Panc1 (cell line): Measurements from ENCODE around the gene MORC2. TPM values are rescaled to one million over a fixed set of nuclear protein-coding genes. Genes with fewer than 3 reads are reported as not detected.

ENCODE experiments used
- ATAC-seq: fragments of 200-7000 bp; cut with Tn5 transposase; 2 replicates; pipeline ENCODE4 v1.9.1; 2020; ENCODE audit warnings: mild to moderate bottlenecking, moderate library complexity
- BruUV-seq: library from RNA; stranded (reverse); fragments of 400-500 nt; replicated peaks from 2 replicates; lab custom pipeline; 2021; lab: Mats Ljungman, UMichigan
- CTCF ChIA-PET: fragments of 300-600 bp; sonication (Branson Sonifier 250); formaldehyde crosslinking; loops from one replicate; lab custom pipeline; 2022; ENCODE audit warnings: antibody characterized with exemption; lab: Charles Lee
- POLR2A ChIA-PET: fragments of 300-600 bp; sonication (Branson Sonifier 250); formaldehyde crosslinking; loops from one replicate; lab custom pipeline; 2022; ENCODE audit warnings: antibody characterized with exemption; lab: Charles Lee
- DNase-seq: peaks from one replicate; pipeline ENCODE4 v3.0.0-alpha.2; 2010; ENCODE audit warnings: low read depth, low spot score
- H3K27ac ChIP-seq: 2 replicates; pipeline ENCODE4 v1.5.1; 2011; ENCODE audit warnings: mild to moderate bottlenecking, low read length, inconsistent platforms
- H3K27me3 ChIP-seq: fragments of 200-500 bp; sonication (Bioruptor generic); 2 replicates; pipeline ENCODE4 v1.6.0; 2014; ENCODE audit warnings: low read length, inconsistent platforms; ENCODE audit not compliant: control insufficient read depth, insufficient read depth
- H3K36me3 ChIP-seq: fragments of 200-500 bp; sonication (Bioruptor generic); 2 replicates; pipeline ENCODE4 v1.5.1; 2014; ENCODE audit warnings: inconsistent platforms, mild to moderate bottlenecking, low read length, moderate library complexity; ENCODE audit not compliant: control insufficient read depth, insufficient read depth
- H3K4me1 ChIP-seq: 2 replicates; pipeline ENCODE4 v1.5.1; 2011; ENCODE audit warnings: inconsistent platforms, mild to moderate bottlenecking, low read length, moderate library complexity; ENCODE audit not compliant: control insufficient read depth, insufficient read depth
- H3K4me3 ChIP-seq, 2 experiments: 2 replicates each; pipeline ENCODE4 v1.5.1; 2011 to 2012; ENCODE audit warnings: low read depth in 2 of 2, low read length in 2 of 2, mild to moderate bottlenecking in 2 of 2, inconsistent platforms in 1 of 2, moderate library complexity in 1 of 2
- H3K9me3 ChIP-seq: fragments of 200-500 bp; sonication (Bioruptor generic); 2 replicates; pipeline ENCODE4 v1.5.1; 2014; ENCODE audit warnings: low read depth, mild to moderate bottlenecking, inconsistent platforms, low read length, moderate library complexity; ENCODE audit not compliant: control insufficient read depth, insufficient read depth
- CTCF ChIP-seq: fragments of 450-650 bp; IDR thresholded peaks from 2 replicates; pipeline ENCODE4 v1.5.1; 2017; ENCODE audit warnings: mild to moderate bottlenecking
- POLR2AphosphoS5 ChIP-seq: IDR thresholded peaks from 2 replicates; pipeline ENCODE4 v1.6.1; 2012; ENCODE audit warnings: mild to moderate bottlenecking, low read depth, low read length, moderate library complexity
- SIN3A ChIP-seq: IDR thresholded peaks from 2 replicates; pipeline ENCODE4 v1.6.1; 2012; ENCODE audit warnings: low read depth, mild to moderate bottlenecking, low read length, moderate library complexity, borderline replicate concordance; ENCODE audit not compliant: insufficient read depth
- TCF7L2 ChIP-seq: IDR thresholded peaks from 2 replicates; pipeline ENCODE4 v1.6.1; 2011; ENCODE audit warnings: mild to moderate bottlenecking, low read depth, low read length, inconsistent platforms
- in situ Hi-C: cut with HindIII; loops from 2 replicates; pipeline ENCODE4 v1.10.0; 2016; ENCODE audit warnings: low sequenced_read_pairs, low pct_unique_long_range_greater_than_20kb
- intact Hi-C: fragments of 100-400 bp; cut with micrococcal nuclease; formaldehyde crosslinking; loops from one replicate; pipeline ENCODE4 v1.10.0; 2022; ENCODE audit not compliant: unreplicated experiment
- total RNA-seq: library from RNA; stranded (reverse); gene quantifications from one replicate; pipeline ENCODE4 v1.2.1, GENCODE V29; 2021; ENCODE audit not compliant: unreplicated experiment
- TF ChIP-seq, protein P1 (sequence below), 2 experiments: IDR thresholded peaks; 2 replicates each; pipeline ENCODE4 v1.6.1; 2011 to 2012; ENCODE audit warnings: low read depth in 2 of 2, control low read depth in 1 of 2, low read length in 1 of 2, mild to moderate bottlenecking in 1 of 2, moderate library complexity in 1 of 2; ENCODE audit not compliant: insufficient read depth in 1 of 2

MORC2 gene
- total RNA-seq, 1 experiment from 2014 or later: 31.5 TPM

DNA sequence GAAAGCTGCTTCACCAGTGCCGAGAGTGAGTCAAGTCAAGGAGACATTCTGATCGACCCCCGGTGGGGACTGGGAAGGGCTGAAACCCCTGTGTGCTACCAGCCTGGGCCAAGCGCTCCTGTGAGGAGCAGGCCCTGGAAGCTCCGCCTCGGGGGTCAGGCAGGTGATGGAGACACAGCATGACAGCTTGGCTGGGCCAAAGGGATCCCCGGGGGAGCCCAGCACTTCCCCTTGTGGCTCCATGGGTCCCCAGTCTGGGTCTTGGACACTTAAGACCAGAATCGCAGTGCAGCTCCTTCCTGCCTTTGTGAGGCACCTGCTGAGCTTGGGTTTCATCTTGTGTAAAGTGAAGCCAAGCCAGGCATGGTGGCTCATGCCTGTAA, 89.2 kb downstream of the MORC2 start:
- Histone ChIP-seq H3K27ac (no peak overlapping the region), H3K4me3 (no peak overlapping the region), H3K9me3 (no peaks in the 10 kb centered on the region), H3K4me1 (no peaks in the 10 kb centered on the region), H3K27me3 (no peaks in the 10 kb centered on the region), H3K36me3 (no peaks in the 10 kb centered on the region)
- ATAC-seq (no peak), DNase-seq (no peak)
- intact Hi-C loops: no loop called here
- CTCF ChIA-PET: no interaction called here
- POLR2A ChIA-PET: no interaction called here
- no TSS peak for BruUV-seq
- TF ChIP-seq POLR2AphosphoS5 (no peak), SIN3A (no peak), CTCF (no peak), TCF7L2 (no peak)
- TF ChIP-seq, protein P1, sequence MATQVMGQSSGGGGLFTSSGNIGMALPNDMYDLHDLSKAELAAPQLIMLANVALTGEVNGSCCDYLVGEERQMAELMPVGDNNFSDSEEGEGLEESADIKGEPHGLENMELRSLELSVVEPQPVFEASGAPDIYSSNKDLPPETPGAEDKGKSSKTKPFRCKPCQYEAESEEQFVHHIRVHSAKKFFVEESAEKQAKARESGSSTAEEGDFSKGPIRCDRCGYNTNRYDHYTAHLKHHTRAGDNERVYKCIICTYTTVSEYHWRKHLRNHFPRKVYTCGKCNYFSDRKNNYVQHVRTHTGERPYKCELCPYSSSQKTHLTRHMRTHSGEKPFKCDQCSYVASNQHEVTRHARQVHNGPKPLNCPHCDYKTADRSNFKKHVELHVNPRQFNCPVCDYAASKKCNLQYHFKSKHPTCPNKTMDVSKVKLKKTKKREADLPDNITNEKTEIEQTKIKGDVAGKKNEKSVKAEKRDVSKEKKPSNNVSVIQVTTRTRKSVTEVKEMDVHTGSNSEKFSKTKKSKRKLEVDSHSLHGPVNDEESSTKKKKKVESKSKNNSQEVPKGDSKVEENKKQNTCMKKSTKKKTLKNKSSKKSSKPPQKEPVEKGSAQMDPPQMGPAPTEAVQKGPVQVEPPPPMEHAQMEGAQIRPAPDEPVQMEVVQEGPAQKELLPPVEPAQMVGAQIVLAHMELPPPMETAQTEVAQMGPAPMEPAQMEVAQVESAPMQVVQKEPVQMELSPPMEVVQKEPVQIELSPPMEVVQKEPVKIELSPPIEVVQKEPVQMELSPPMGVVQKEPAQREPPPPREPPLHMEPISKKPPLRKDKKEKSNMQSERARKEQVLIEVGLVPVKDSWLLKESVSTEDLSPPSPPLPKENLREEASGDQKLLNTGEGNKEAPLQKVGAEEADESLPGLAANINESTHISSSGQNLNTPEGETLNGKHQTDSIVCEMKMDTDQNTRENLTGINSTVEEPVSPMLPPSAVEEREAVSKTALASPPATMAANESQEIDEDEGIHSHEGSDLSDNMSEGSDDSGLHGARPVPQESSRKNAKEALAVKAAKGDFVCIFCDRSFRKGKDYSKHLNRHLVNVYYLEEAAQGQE (IDR thresholded peaks at IDR 0.05; ENCODE audit: insufficient read depth in 1 of 2, low read depth in 2 of 2, low read length in 1 of 2): no peak
- in situ Hi-C loops: no loop called here

DNA sequence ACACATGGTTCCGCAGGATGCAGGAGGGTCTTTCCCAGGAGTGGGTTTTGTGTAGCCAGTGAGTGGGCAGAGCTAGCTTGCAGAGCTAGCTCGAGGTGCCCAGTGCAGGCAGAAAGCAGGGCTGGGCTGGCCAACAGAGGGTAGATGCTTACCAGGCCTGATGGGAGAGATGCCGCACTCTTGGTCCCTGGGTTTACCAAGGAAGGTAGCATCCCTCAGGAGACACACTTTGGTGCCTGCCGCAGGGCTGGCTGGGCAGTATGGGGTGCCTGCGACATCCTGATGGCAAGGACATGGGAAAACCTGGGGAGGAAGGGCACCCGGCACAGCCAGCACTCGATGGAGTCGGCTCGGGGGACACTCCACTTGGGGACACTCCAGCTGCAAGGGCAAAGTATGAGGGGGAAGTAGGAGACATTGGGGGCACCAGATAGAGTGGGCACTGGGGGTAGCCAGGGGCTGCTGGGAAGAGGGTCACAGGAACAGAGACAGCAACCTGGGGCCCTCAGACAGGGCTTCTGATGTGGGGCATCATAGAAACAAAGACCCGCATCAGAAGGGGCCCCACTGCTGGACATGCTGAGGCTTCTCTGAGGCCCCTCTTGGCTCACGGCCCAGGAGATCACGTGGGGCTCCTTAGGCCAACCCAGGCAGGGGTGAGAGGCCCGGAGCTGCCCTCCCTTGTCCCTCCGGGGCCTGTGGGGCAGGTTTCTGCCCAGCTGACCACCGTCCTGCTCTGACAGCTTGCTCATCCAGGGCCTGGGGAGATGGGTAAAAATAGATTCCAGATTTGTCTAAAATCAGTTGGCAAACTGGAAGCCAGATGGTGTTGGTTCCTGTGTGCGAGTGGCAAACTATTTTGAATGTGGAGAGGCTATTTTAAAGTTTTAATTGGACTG, 89.8 kb downstream of the MORC2 start:
- no peak for ATAC-seq
- Histone ChIP-seq H3K4me1 (no peaks in the 10 kb centered on the region), H3K9me3 (no peaks in the 10 kb centered on the region), H3K27ac (no peak overlapping the region), H3K4me3 (no peak overlapping the region), H3K27me3 (no peaks in the 10 kb centered on the region), H3K36me3 (no peaks in the 10 kb centered on the region)
- no peak for DNase-seq
- intact Hi-C loops: no loop called here
- no TSS peak for BruUV-seq
- no peak for TF ChIP-seq TCF7L2
- no peak for TF ChIP-seq POLR2AphosphoS5
- TF ChIP-seq CTCF: no peak
- no peak for TF ChIP-seq SIN3A
- TF ChIP-seq, protein P1 (IDR thresholded peaks at IDR 0.05; ENCODE audit: insufficient read depth in 1 of 2, low read depth in 2 of 2, low read length in 1 of 2): no peak
- POLR2A ChIA-PET: no interaction called here
- in situ Hi-C loops: no loop called here
- CTCF ChIA-PET: no interaction called here
